HG02938 (cell line): ENCODE measurements around the gene DNAJA4.

Experiments
- ATAC-seq: cut with Tn5 transposase; IDR thresholded peaks from one replicate; pipeline ENCODE4 v1.9.1; 2021; ENCODE audit warnings: mild to moderate bottlenecking, moderate library complexity; ENCODE audit not compliant: unreplicated experiment

DNAJA4 gene

DNA sequence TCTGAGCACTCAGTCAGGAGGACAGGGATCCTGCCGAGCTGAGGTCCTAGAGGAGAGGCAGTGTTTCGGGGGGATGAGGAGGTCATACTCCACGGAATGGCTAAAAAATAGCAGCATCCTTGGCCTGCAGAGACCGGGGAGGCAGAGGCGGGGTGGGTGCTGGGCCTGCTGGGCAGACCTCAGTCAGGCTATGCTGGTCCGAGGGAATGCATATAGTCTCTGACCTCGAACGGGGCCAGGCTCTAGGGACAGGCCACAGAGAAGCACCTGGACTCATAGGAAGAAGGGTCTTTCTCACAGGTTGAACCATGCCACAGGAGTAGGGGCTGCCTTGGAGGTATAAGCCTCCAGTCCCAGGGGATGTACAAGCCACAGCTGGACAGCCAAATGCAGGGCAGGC lies 49.0 kb downstream of the DNAJA4 start:
- no peak for ATAC-seq

DNA sequence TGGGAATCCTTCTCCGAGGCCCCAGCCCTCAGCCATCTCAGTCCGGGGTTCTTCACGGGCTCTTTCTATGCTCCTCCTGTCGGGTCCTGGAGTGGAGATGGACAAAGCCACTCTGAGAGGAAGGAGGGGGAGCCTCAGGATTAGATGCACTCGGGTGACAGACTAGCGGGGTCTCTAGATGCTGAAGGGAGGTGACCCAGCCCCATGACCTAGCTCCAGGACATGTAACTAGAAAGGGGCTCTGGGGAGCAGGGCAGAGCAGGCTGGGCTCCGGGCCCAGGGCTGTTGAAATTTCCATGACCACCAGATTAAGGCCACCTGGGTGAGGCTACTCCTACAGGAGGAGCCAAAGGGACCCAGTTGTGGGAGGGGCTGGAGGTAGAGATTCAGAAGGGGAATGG lies 49.8 kb downstream of the DNAJA4 start:
- no peak for ATAC-seq

DNA sequence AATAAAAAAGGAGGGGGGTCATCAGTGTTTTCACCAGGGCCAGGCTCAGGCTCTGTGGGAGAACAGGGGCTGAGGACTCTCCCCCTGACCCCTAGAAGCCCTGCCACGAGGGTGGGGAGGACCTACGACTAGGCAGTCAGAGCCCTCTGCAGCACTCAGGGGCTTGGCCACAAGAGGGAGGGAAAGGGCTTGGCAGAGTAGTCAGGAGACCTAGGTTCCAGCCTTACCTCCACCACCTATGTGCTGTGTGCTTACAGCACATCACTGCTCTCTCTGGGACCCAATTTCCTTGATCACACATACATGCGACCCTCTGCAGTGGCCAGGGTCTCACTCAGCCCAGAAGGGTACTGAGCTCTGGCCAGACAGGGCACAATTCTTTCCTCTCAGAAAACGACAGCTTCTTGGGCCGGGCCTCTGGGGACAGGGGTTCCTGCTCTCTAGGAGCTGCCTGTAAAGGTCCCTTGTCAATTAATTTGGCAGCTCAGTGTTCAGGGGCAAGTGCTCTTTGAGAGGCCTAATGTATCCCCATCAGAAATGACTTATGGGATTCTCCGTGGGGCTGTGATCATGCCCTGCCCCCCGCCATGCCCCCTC lies 51.4 kb downstream of the DNAJA4 start:
- ATAC-seq = no peak

DNA sequence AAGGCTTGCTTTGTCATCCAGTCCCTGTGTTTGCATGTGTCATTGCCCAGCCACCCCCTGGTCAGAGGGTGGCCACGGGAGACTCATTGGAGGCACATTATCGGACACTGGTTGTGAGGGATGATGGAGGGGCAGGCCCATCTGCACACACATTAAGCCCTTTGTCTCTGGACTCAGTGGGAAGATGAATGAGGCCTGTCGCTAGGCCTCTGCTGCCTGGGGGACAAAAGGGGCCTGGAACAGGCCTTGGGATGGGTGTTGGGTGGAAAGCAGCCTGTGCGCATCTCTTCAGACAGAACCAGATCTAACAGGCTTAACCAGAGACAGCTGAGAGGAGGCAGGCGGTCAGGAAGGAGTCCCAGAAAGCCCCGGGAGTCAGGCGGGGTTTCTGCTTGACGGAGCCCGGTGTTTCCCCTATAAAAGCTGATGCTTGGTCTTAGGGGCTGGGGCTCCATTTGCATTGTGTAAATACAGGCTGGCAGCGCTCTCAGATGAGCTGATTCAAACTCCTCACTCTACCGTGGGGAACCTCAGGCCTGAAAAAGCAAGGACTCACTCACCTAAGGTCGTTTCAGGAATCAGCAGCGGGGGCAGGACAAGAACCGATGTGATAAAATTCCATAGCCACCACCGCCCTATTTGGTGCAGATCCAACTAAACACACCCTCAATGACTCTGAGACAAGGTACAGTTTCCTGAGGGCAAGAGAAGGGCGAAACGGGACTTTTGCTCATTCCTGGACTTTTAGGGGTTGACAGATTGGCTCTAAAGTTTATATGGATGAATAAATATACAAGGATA lies 52.1 kb downstream of the DNAJA4 start:
- ATAC-seq = no peak

DNA sequence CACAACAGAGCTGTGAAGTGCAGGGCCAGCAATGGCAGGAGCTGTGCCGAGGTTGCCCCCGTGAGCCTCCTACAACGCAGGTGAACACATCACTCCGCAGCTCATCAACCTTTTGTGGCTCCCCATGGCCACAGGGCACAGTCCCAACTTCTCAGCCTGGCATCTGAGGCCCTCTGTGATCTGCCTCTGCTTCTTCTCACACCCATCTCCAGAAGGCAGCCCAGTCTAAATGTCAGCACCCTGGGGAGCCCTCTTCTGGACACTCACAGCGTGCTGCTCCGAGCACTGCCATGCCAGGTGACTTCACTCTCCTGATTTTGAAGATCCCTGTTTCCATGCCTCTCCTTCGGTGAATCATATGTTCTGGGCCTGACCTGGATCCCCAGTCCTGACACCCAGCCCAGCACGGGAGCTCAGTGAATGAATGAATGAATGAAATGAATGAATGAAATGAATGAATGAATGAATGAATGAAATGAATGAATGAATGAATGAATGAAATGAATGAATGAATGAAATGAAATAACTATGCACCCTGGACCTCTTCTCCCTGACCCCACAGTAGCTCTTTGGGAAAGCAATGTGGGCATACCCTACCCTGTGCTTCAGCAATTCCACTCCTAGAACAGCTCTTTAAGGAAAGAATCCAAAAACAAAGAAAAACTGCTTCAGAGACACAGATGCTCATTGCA lies 52.9 kb downstream of the DNAJA4 start:
- no peak for ATAC-seq

DNA sequence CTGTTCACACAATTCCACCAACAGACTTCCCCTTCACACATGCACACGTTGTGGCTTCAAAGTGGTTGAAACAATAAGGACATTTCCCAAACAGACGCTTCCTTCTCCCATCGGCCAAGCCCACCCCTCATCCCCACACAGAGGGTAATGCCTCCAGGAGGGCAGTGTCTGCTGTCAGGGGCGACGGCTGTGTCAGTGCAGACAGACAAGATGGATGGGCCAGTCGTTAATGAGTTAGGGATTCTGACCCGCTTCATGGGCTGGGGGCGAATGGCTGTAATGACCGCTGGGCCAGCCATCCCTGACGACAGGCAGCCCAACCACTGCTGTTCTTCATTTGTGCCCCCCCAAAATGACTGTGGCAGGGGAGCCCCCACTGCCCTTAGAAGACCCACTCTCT lies 55.2 kb downstream of the DNAJA4 start:
- no peak for ATAC-seq

DNA sequence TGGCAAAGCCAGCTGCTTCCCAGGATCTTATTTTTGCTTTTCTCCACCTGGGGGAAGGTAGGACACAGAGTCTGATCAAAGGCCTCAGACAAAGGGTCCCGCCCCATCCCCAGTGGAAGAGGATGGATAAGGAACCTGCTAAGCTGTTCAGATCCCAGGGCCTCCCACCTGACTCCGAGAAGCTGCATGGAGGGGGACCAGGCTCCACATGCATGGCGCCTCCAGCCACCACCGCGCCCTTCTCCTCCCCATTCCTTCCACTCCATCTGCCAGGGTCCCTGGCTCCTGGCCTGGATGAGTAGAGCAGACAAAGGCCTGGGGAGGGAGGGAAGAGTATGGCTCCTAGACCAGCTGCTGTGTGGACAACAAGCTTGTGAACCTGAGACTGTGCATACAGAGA lies 55.8 kb downstream of the DNAJA4 start:
- no peak for ATAC-seq

DNA sequence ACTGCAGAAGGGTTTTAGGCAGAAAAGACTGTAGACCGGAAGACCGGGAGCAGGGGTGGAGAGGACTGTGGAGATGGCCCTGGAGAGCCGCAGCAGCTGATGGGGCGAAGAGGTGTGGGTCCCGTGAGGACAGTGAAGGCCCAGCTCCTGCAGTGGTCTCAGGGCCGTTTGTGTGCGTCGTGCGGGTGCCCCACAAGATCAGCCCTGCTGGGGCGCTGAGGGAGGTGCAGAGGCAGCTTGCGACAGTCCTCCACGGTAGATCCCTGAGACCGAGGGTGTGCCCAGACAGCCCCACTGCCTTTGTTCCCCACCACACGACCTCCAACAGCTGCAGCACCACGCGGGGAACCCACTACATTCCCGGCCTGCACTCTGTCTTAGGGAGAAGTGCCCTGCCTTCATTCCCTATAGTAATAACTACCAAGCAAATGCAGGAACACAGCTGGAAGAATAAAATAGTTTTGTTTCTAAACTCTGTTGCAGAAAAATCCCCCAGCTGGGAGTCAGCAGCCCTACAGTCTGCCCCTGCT lies 56.7 kb downstream of the DNAJA4 start:
- no peak for ATAC-seq

DNA sequence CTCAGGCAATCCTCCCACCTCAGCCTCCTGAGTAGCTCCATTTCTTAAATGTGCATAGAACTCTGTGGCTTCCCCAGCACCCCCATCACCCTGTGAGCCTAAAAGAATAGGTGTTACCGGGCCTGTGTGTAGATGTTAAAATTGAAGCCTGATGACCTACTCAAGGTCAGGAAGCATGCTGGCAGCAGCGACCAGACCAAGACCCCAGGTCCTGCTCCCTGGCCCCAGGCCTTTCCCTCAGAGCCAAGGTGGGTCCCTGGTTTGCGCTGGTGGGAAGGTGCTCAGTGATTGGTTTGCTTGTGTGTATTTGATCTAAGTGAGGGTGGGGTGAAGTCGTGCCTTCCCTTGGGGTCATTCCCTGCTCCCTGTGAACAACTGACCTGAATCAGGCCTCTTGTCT lies 57.4 kb downstream of the DNAJA4 start:
- ATAC-seq = no peak

DNA sequence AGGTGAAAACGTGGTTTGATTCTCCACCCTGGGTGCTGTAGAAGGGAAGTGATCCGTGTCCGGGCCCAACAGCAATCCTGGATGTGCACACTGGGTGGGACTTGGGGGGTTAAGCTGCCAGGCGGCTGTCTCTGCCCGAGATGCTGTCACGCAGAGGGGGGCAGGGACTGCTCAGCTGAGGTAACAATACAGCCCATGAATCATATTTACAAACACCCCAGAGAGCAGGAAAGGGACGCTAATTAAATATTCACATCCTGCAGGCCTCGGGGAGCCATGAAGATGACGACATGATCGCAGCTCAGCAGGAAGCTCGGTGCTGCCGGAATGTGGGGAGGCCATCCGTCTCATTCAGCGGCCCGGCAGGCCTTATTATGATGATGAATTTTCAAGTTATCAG lies 57.9 kb downstream of the DNAJA4 start:
- ATAC-seq = no peak

DNA sequence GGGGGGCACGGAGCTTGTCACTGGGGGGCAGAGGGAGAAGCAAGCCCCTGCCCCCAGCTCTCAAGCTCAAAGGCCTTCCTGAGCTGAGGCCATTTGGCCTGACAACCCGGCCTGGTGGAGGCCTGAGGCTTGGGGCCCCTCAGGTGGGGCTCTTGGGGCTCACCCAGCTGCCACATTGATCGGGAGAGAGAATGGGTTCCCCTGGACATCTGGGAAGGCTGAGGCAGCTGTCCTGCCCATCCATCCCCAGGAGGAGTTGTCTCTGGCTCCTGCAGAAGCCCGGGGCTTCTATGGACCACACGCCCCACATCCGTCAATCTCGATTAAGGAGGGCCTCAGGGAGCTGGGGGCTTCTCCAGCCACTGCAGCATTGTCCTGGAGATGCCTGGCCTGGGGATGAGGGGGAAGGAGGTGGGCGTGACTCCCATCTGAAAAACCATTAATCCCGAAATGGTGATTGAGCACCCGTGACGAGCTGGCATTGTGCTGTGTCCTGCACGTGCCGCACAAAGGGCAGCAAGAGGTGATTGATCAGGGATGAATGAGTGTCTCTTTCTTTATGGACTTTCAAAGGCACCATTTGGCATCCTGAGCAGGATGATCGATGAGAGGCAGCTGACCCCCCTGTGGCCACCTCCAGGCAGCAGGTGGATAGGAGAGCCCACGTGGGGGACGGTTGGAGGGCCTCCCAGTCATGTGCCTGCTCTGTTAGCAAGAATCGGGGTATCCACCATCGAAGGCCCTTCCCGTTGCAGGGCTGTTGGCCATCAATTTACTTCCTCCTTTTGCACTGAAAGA lies 58.6 kb downstream of the DNAJA4 start:
- no peak for ATAC-seq

DNA sequence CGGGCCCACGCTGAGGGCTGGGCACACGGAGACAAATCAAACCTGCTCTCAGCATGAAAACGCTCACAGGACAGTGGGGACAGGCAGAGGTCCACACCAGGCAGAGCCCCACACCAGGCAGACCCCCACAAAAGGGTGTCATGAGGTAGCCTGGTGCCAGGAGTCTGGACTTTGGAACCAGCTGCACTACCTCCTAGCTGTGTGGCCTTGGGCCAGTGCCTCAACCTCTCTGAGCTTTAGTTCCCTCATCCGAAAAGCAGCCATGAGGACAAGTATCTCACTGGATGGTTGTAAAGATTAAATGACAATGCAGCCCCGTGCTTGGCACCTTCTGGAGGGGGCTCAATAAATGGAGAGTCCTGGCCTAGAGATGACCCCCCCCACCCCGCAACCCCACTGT lies 59.3 kb downstream of the DNAJA4 start:
- no peak for ATAC-seq

DNA sequence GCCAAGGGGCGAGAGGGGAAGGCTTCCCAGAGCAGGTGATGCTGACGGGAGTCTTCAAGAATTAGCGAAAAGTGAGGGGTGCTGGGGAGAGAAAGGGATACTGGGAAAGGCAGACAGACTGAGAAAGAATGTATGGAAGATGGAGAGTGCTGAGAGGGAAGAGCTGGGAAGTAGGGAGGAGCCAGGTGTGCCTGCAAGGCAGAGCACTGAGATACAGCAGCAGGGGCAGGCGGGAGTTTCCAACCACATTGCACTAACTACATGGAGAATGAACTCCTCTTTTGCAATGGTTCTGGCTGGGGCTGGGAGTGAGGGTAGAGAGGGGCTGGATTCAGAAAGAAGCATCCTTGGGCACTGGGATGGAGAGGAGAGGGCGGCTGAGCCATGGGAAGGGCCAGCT lies 59.8 kb downstream of the DNAJA4 start:
- no peak for ATAC-seq

DNA sequence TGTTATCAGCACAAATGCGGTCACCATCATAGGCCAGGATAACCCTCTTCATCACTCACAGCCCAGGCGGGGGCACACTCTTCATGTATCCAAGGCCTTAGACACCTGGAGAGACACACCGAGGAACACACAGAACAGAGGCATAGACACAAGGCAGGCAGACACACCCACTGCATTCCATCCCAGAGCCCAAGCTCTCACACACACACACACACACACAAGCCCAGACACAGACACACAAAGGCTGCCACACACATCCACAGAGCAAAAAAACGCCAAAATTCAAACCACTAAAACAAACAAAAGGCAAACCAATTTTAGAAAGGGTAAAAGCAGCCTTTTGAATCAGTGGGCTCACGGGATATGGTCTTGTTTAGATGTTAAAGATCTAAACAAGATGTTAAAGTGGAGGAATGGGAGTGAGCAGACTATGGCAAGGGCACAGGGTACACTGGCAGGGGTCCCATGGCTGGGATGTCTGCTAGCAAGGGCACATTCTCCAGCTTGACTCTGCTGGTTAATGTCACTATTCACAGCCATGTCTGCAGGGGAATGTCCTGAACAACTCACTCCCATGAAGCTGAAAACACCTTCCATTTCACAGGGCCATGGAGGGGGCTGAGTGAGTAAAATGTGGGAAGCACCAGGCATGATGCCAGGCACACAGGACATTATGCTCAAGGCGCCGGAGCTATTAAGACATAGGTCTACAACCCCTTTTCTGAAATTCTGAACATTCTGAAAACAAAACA lies 60.9 kb downstream of the DNAJA4 start:
- ATAC-seq = no peak

DNA sequence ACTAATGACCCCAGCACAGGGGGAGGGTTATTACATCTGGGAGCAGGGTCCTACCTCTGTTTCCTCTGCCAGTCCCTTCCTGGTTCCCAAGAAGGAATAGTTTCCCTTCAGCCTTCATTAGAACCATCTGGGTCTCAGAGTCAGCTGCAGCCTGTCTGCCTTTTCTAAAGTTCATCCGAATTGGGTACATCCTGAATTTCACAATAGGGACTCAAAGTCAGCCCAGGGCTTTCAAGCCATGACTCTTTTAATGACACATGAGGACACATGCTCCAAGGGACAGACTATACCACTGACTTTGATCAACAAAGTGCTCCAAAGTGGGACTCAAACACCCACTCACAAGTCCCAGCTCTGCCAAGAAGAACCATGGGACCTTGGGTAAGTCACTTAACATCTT lies 63.1 kb downstream of the DNAJA4 start:
- ATAC-seq = no peak

DNA sequence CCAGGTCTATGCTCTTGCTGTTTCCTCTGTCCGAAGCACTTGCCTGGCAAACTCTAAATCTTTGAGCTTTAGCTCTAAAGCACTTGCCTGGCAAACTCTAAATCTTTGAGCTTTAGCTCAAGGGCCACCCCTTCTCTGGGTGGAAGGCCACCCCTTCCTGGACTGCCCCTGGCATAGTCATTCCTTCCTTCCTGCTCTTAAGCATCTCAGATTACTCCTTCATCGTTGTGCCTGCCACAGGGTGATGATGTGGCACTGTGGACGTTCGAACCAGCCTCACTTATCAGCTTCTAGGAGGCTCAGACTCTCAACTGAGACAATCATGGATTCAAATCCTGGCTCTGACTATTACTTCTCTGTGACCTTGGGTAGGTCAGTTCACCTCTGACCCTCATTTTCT lies 65.3 kb downstream of the DNAJA4 start:
- no peak for ATAC-seq
